Measurements from ENCODE around the gene THAP12.
A peak's percentile ranks its signal among the peaks of the same experiment; 100 is the strongest.

The THAP12 gene

GRCh38 chr11:76376746-76377558, 4.0 kb downstream of the THAP12 start:
- DNase-seq (ENCODE audit: low spot score) = no peak

GRCh38 chr11:76371170-76371569, 9.8 kb downstream of the THAP12 start:
- peak; percentile 26 for DNase-seq (ENCODE audit: low spot score)

- no peak for DNase-seq (ENCODE audit: low spot score)
Observed at GRCh38 chr11:76369406-76369805, 11.5 kb downstream of the THAP12 start.

GRCh38 chr11:76368490-76368889, 12.4 kb downstream of the THAP12 start:
- no peak for DNase-seq (ENCODE audit: low spot score)

- DNase-seq (ENCODE audit: low spot score) = no peak
Observed at GRCh38 chr11:76365038-76365679, 15.8 kb downstream of the THAP12 start.

GRCh38 chr11:76362716-76363115, 18.2 kb downstream of the THAP12 start:
- no peak for DNase-seq (ENCODE audit: low spot score)

- no peak for DNase-seq (ENCODE audit: low spot score)
Observed at GRCh38 chr11:76361776-76362175, 19.2 kb downstream of the THAP12 start.

- DNase-seq (ENCODE audit: low spot score) = peak; percentile 26
Observed at GRCh38 chr11:76361374-76361773, 19.6 kb downstream of the THAP12 start.

GRCh38 chr11:76355172-76355571, 25.8 kb downstream of the THAP12 start:
- DNase-seq (ENCODE audit: low spot score) = no peak

GRCh38 chr11:76348348-76348747, 32.6 kb downstream of the THAP12 start:
- DNase-seq (ENCODE audit: low spot score) = no peak

GRCh38 chr11:76347466-76347865, 33.5 kb downstream of the THAP12 start:
- no peak for DNase-seq (ENCODE audit: low spot score)

GRCh38 chr11:76339221-76339620, 41.7 kb downstream of the THAP12 start:
- peak; percentile 67 for DNase-seq (ENCODE audit: low spot score)

- DNase-seq (ENCODE audit: low spot score) = no peak
Observed at GRCh38 chr11:76337923-76338322, 43.0 kb downstream of the THAP12 start.

- DNase-seq (ENCODE audit: low spot score) = no peak
Observed at GRCh38 chr11:76337469-76337868, 43.5 kb downstream of the THAP12 start.

GRCh38 chr11:76336597-76336996, 44.3 kb downstream of the THAP12 start:
- DNase-seq (ENCODE audit: low spot score) = no peak

- DNase-seq (ENCODE audit: low spot score) = no peak
Observed at GRCh38 chr11:76335842-76336241, 45.1 kb downstream of the THAP12 start.

- DNase-seq (ENCODE audit: low spot score) = no peak
Observed at GRCh38 chr11:76334826-76335389, 46.0 kb downstream of the THAP12 start.

- DNase-seq (ENCODE audit: low spot score) = no peak
Observed at GRCh38 chr11:76330651-76331050, 50.3 kb downstream of the THAP12 start.

GRCh38 chr11:76329983-76330382, 50.9 kb downstream of the THAP12 start:
- DNase-seq (ENCODE audit: low spot score) = no peak

GRCh38 chr11:76329084-76329648, 51.8 kb downstream of the THAP12 start:
- DNase-seq (ENCODE audit: low spot score) = no peak

- DNase-seq (ENCODE audit: low spot score) = no peak
Observed at GRCh38 chr11:76327756-76328388, 53.1 kb downstream of the THAP12 start.

- DNase-seq (ENCODE audit: low spot score) = no peak
Observed at GRCh38 chr11:76327202-76327601, 53.7 kb downstream of the THAP12 start.

All from AG20443 (cell line).